ENCODE results near the gene LRP10. TPM values are rescaled to one million over a fixed set of nuclear protein-coding genes. Genes with fewer than 3 reads are reported as not detected.

LRP10 gene
- total RNA-seq, 1 donor from 2014 or later, result 0.92 TPM

DNA sequence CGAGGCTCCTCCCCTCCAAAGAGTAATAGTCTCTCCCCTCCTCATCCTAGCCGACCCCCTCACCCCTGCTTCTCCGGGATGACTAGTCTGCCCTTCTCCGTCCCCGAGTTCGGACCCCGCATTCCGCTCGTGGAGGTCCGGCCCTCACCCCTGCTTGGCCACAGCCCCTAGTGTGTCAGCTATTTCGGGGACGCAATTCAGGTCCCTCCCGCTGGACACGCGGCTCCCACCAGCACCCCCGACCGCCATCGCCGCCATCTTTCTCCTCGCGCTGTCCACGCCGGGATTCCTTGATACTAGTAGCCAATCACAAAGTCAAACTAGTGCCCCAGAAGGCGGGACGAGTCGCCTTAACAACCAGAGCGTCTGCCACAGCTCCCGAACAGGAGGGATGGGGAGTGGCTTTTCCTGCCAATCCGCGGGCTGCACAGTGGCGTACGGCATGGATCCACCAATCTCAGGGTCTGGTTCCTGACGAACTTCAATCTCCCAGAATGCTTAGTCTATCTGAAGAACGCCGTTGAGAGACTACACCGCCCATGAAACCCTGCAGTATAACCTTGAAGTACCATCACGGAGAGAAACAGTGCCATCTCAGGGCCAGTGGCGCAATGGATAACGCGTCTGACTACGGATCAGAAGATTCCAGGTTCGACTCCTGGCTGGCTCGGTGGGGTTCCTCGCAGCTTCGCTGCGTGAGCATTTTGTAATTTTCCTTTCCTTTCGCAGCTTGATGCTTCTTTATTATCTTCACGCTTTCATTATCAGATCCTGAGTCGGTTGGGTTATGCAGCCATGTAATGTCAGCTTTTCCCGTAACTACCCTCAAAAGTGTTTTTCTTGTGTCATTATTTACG is 57.8 kb downstream of the LRP10 start, which contains the start of gene PRMT5:
PRMT5 (minus strand) TSS at position 273 of the 857 bp plus-strand sequence; CDS start at position 258, 15 bp downstream.
- Histone ChIP-seq H4K20me1 (ENCODE audit: low read depth) (no peaks in the 10 kb centered on the region), H3K4me3 (peak within 1 kb of the TSS; percentile 90), H3K9ac (peak within 1 kb of the TSS; percentile 78), H3K4me1 (peaks cover 12% of the 10 kb centered on the region), H2AFZ (replicated peaks) (peak within 1 kb of the TSS; percentile 81), H3K4me2 (peak within 1 kb of the TSS; percentile 96), H3K27ac (peak within 1 kb of the TSS; percentile 57), H3K79me2 (ENCODE audit: low read depth) (peaks cover 27% of the 10 kb centered on the region), H3K36me3 (no peaks in the 10 kb centered on the region), H3K27me3 (no peaks in the 10 kb centered on the region), H3F3A (ENCODE audit: low read depth) (peaks cover 34% of the 10 kb centered on the region), H3K9me3 (ENCODE audit: low read depth) (no peaks in the 10 kb centered on the region)
- no peak for TF ChIP-seq EZH2 (IDR thresholded peaks at IDR 0.05)
- no peak for TF ChIP-seq EZH2phosphoT487 (IDR thresholded peaks at IDR 0.05)
- TF ChIP-seq, protein P1, sequence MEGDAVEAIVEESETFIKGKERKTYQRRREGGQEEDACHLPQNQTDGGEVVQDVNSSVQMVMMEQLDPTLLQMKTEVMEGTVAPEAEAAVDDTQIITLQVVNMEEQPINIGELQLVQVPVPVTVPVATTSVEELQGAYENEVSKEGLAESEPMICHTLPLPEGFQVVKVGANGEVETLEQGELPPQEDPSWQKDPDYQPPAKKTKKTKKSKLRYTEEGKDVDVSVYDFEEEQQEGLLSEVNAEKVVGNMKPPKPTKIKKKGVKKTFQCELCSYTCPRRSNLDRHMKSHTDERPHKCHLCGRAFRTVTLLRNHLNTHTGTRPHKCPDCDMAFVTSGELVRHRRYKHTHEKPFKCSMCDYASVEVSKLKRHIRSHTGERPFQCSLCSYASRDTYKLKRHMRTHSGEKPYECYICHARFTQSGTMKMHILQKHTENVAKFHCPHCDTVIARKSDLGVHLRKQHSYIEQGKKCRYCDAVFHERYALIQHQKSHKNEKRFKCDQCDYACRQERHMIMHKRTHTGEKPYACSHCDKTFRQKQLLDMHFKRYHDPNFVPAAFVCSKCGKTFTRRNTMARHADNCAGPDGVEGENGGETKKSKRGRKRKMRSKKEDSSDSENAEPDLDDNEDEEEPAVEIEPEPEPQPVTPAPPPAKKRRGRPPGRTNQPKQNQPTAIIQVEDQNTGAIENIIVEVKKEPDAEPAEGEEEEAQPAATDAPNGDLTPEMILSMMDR (IDR thresholded peaks at IDR 0.05), result no peak
- peaks cover 19% of the 10 kb centered on the region for H3K4me1 Mint-ChIP-seq
- peaks cover 6% of the 10 kb centered on the region for H3K27me3 Mint-ChIP-seq (ENCODE audit: insufficient read depth, low read depth)
- DNase-seq (ENCODE audit: low spot score), result peak; percentile 99
- H3K4me3 Mint-ChIP-seq, result no peak within 1 kb of the TSS
- no peaks in the 10 kb centered on the region for H3K9me3 Mint-ChIP-seq
- H3K27ac Mint-ChIP-seq, result no peak within 1 kb of the TSS
- peaks cover 18% of the 10 kb centered on the region for H3K36me3 Mint-ChIP-seq

DNA sequence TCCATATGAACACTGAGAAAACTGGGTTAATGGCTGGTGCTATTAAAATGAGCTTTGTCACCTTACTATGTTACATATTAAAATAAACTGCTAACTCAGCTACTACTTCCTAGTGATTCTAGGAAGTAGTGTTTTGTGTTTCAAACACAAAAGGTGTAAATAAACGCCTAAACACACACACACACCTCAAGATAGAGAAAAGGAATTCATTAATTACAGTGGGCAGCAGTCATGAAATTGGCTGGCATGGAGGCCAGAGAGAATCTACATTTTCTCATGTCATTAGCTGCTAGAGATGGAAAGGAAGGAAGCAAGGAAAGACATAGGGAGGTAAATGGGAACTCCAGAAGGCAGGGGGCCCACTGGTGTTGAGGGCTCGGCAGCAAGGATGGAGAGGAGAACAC is 58.4 kb downstream of the LRP10 start:
- Histone ChIP-seq H3K4me3 (peak overlapping the region; percentile 90), H3K9ac (no peak overlapping the region), H3K79me2 (ENCODE audit: low read depth) (peaks cover 27% of the 10 kb centered on the region), H4K20me1 (ENCODE audit: low read depth) (no peaks in the 10 kb centered on the region), H3K4me2 (peak overlapping the region; percentile 80), H3K4me1 (peaks cover 12% of the 10 kb centered on the region), H3K36me3 (no peaks in the 10 kb centered on the region), H2AFZ (replicated peaks) (peak overlapping the region; percentile 77), H3F3A (ENCODE audit: low read depth) (peaks cover 34% of the 10 kb centered on the region), H3K9me3 (ENCODE audit: low read depth) (no peaks in the 10 kb centered on the region), H3K27me3 (no peaks in the 10 kb centered on the region), H3K27ac (no peak overlapping the region)
- TF ChIP-seq EZH2 (IDR thresholded peaks at IDR 0.05) (no peak), EZH2phosphoT487 (IDR thresholded peaks at IDR 0.05) (no peak)
- TF ChIP-seq, protein P1 (IDR thresholded peaks at IDR 0.05), result no peak
- Mint-ChIP-seq H3K4me3 (no peak overlapping the region), H3K4me1 (peaks cover 19% of the 10 kb centered on the region), H3K36me3 (peaks cover 13% of the 10 kb centered on the region), H3K27me3 (ENCODE audit: insufficient read depth, low read depth) (peaks cover 6% of the 10 kb centered on the region), H3K9me3 (no peaks in the 10 kb centered on the region), H3K27ac (no peak overlapping the region)
- no peak for DNase-seq (ENCODE audit: low spot score)

Small RNA genes within 50 kb of the gene (small RNA-seq; reads per million reads assigned to genes)
- not detected for gene RF00019

Other genes with a start within 250 kb of the LRP10 start
- not detected in 2 replicates for gene OR6J1, start 227.4 kb upstream of the LRP10 start, total RNA-seq (ENCODE audit: low replicate concordance)
- 101 and 116 TPM in 2 replicates for gene OXA1L, start 105.1 kb upstream of the LRP10 start, total RNA-seq (ENCODE audit: low replicate concordance)
- gene SLC7A7, start 56.3 kb upstream of the LRP10 start, total RNA-seq (ENCODE audit: low replicate concordance), result 2.8 and 5.6 TPM in 2 replicates
- 28.1 and 71.5 TPM in 2 replicates for gene MRPL52, start 41.9 kb upstream of the LRP10 start, total RNA-seq (ENCODE audit: low replicate concordance)
- gene MMP14, start 35.2 kb upstream of the LRP10 start, total RNA-seq (ENCODE audit: low replicate concordance), result 15.1 and 25.2 TPM in 2 replicates
- 1.7 and 3.3 TPM in 2 replicates for gene REM2, start 11.5 kb downstream of the LRP10 start, total RNA-seq (ENCODE audit: low replicate concordance)
- gene RBM23, start 47.4 kb downstream of the LRP10 start, total RNA-seq (ENCODE audit: low replicate concordance), result 139 and 170 TPM in 2 replicates
- 54.6 and 97.6 TPM in 2 replicates for gene PRMT5, start 57.6 kb downstream of the LRP10 start, total RNA-seq (ENCODE audit: low replicate concordance)
- 93.3 and 103 TPM in 2 replicates for gene HAUS4, start 85.3 kb downstream of the LRP10 start, total RNA-seq (ENCODE audit: low replicate concordance)
- gene AJUBA, start 110.8 kb downstream of the LRP10 start, total RNA-seq (ENCODE audit: low replicate concordance), result 99.6 and 147 TPM in 2 replicates
- 8.2 and 11.0 TPM in 2 replicates for gene C14orf93, start 138.4 kb downstream of the LRP10 start, total RNA-seq (ENCODE audit: low replicate concordance)
- gene PSMB5, start 163.2 kb downstream of the LRP10 start, total RNA-seq (ENCODE audit: low replicate concordance), result 154 and 223 TPM in 2 replicates
- not detected in 2 replicates for gene PSMB11, start 170.5 kb downstream of the LRP10 start, total RNA-seq (ENCODE audit: low replicate concordance)
- gene CDH24, start 185.8 kb downstream of the LRP10 start, total RNA-seq (ENCODE audit: low replicate concordance), result 15.0 and 35.9 TPM in 2 replicates
- gene ACIN1, start 223.4 kb downstream of the LRP10 start, total RNA-seq (ENCODE audit: low replicate concordance), result 184 and 215 TPM in 2 replicates
- gene C14orf119, start 223.8 kb downstream of the LRP10 start, total RNA-seq (ENCODE audit: low replicate concordance), result 32.0 and 37.5 TPM in 2 replicates
- 0.06 TPM in 1 of 2 replicates, not detected in the other for gene CIROP, start 233.2 kb downstream of the LRP10 start, total RNA-seq (ENCODE audit: low replicate concordance)
- not detected in 2 replicates for gene CEBPE, start 247.5 kb downstream of the LRP10 start, total RNA-seq (ENCODE audit: low replicate concordance)

Measured in neural progenitor cell (in vitro differentiated cells).